OCI-LY1 (cell line): ENCODE results near the gene PAM.

Source experiments
- H2AFZ ChIP-seq: fragments of 200-600 bp; sonication (generic), shearing (Covaris generic); 2 replicates; pipeline ENCODE4 v1.6.0; 2014; ENCODE audit warnings: antibody characterized with exemption, mild to moderate bottlenecking, low read length
- H3F3A ChIP-seq: fragments of 200-600 bp; sonication (generic), shearing (Covaris generic); 2 replicates; pipeline ENCODE4 v1.6.0; 2014; ENCODE audit warnings: mild to moderate bottlenecking, antibody characterized with exemption, low read length, moderate library complexity; ENCODE audit not compliant: insufficient read depth
- H3K27ac ChIP-seq: fragments of 200-600 bp; sonication (generic); 2 replicates; pipeline ENCODE4 v1.5.1; 2014; ENCODE audit warnings: low read length, mixed run types, mild to moderate bottlenecking, low read depth; ENCODE audit not compliant: poor library complexity, severe bottlenecking
- H3K27me3 ChIP-seq: fragments of 200-600 bp; sonication (generic); 2 replicates; pipeline ENCODE4 v1.6.0; 2014; ENCODE audit warnings: antibody characterized with exemption, mild to moderate bottlenecking, low read length, moderate library complexity; ENCODE audit not compliant: insufficient read depth
- H3K36me3 ChIP-seq: fragments of 200-600 bp; sonication (generic); 2 replicates; pipeline ENCODE4 v1.6.1; 2014; ENCODE audit warnings: mild to moderate bottlenecking, antibody characterized with exemption, low read length, moderate library complexity, mixed read lengths; ENCODE audit not compliant: insufficient read depth
- H3K4me1 ChIP-seq: fragments of 200-600 bp; sonication (generic); 2 replicates; pipeline ENCODE4 v1.5.1; 2014; ENCODE audit warnings: mild to moderate bottlenecking, low read length, moderate library complexity; ENCODE audit not compliant: insufficient read depth, severe bottlenecking
- H3K4me2 ChIP-seq: fragments of 200-600 bp; sonication (generic), shearing (Covaris generic); 2 replicates; pipeline ENCODE4 v1.6.1; 2014; ENCODE audit warnings: low read length
- H3K4me3 ChIP-seq: fragments of 200-600 bp; sonication (generic); 2 replicates; pipeline ENCODE4 v1.5.1; 2014; ENCODE audit warnings: low read length, low read depth, mild to moderate bottlenecking, mixed read lengths; ENCODE audit not compliant: poor library complexity, severe bottlenecking
- H3K79me2 ChIP-seq: fragments of 200-600 bp; shearing (Covaris generic); 2 replicates; pipeline ENCODE4 v1.6.1; 2016; ENCODE audit warnings: mixed run types, low read length, mixed read lengths; ENCODE audit not compliant: insufficient read depth
- H3K9ac ChIP-seq: fragments of 200-600 bp; sonication (generic), shearing (Covaris generic); 2 replicates; pipeline ENCODE4 v1.6.1; 2014; ENCODE audit warnings: mild to moderate bottlenecking, low read length, mixed read lengths
- H3K9me2 ChIP-seq: fragments of 200-600 bp; sonication (generic), shearing (Covaris generic); 2 replicates; pipeline ENCODE4 v1.6.1; 2014; ENCODE audit warnings: low read depth, mild to moderate bottlenecking, low read length, mixed read lengths
- H3K9me3 ChIP-seq: fragments of 200-600 bp; shearing (Covaris generic); 2 replicates; pipeline ENCODE4 v1.6.1; 2014; ENCODE audit warnings: low read length, mixed read lengths
- H4K20me1 ChIP-seq: fragments of 200-600 bp; sonication (generic), shearing (Covaris generic); 2 replicates; pipeline ENCODE4 v1.6.0; 2016; ENCODE audit warnings: mild to moderate bottlenecking, low read length; ENCODE audit not compliant: insufficient read depth
- EZH2 ChIP-seq: fragments of 200-600 bp; sonication (generic), shearing (Covaris generic); IDR thresholded peaks from 2 replicates; pipeline ENCODE4 v1.8.0; 2017; ENCODE audit warnings: borderline replicate concordance, mixed run types, mild to moderate bottlenecking, antibody characterized with exemption, low read length, moderate library complexity, mixed read lengths
- TF ChIP-seq, protein P1 (sequence below): fragments of 200-600 bp; sonication (generic), shearing (Covaris generic); IDR thresholded peaks from 2 replicates; pipeline ENCODE4 v1.5.1; 2017; ENCODE audit warnings: mild to moderate bottlenecking, antibody characterized with exemption, low read length, moderate library complexity, mixed read lengths

Gene PAM

DNA sequence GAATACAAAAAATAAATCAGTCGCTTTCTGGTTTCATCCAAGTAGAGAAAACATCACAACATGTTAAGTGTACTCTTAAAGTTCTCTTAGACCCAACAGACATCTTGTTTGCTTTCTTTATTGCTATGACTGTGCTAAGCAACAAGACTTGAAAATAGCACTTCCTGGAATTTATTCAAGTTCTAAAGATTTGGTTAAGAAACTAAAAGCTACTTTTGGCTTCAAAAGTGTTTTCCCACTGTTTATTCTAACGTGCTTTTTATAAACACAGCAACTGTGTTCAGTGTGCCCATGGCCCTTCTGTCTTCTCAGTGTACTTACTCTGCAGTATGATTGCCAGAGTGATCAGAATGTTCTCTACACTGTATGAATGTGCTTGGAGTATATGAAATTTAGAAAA lies 255.1 kb downstream of the PAM start:
- no peaks in the 10 kb centered on the region for H3K36me3 ChIP-seq
- no peaks in the 10 kb centered on the region for H3K4me1 ChIP-seq
- no peaks in the 10 kb centered on the region for H4K20me1 ChIP-seq

DNA sequence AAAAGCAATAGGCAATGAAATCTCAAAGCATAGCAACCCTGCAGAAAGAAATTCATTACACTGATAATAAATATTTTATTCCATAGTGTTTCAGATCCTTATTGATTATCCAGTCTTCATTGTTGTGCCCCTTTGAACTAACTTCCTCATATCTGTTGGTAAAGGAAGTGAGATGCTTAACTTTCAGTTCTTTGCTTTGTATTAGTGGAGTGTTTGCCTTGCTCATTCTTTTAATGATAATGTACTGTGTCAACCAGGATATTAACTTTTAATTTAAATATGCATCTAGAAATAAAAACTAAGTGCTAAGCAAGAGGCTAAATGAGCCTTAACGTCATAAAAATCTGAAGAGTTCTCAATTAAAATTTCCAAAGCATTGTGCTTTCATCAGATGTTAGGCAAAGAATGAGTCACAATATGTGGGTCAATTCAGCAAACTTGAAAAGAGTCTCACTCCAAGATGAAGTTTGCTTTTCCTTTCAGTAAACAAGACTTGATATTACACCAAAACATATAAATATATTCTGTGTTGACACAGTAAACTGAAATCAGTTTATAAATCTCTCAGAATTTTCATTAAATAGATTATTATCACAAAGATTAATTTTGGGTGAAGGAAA lies 258.9 kb downstream of the PAM start:
- no peaks in the 10 kb centered on the region for H3K79me2 ChIP-seq
- no peaks in the 10 kb centered on the region for H3K9me3 ChIP-seq
- H3F3A ChIP-seq = no peaks in the 10 kb centered on the region

More for the DNA sequence above, 255.1 kb downstream of the PAM start:
- no peak for TF ChIP-seq EZH2
- TF ChIP-seq, protein P1, sequence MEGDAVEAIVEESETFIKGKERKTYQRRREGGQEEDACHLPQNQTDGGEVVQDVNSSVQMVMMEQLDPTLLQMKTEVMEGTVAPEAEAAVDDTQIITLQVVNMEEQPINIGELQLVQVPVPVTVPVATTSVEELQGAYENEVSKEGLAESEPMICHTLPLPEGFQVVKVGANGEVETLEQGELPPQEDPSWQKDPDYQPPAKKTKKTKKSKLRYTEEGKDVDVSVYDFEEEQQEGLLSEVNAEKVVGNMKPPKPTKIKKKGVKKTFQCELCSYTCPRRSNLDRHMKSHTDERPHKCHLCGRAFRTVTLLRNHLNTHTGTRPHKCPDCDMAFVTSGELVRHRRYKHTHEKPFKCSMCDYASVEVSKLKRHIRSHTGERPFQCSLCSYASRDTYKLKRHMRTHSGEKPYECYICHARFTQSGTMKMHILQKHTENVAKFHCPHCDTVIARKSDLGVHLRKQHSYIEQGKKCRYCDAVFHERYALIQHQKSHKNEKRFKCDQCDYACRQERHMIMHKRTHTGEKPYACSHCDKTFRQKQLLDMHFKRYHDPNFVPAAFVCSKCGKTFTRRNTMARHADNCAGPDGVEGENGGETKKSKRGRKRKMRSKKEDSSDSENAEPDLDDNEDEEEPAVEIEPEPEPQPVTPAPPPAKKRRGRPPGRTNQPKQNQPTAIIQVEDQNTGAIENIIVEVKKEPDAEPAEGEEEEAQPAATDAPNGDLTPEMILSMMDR = no peak
- H3K27me3 ChIP-seq = no peaks in the 10 kb centered on the region
- no peak overlapping the region for H3K9ac ChIP-seq
- no peak overlapping the region for H3K27ac ChIP-seq
- no peak overlapping the region for H3K4me2 ChIP-seq
- H2AFZ ChIP-seq = no peak overlapping the region
- no peaks in the 10 kb centered on the region for H3K79me2 ChIP-seq
- H3F3A ChIP-seq = no peaks in the 10 kb centered on the region
- no peaks in the 10 kb centered on the region for H3K9me3 ChIP-seq
- H3K9me2 ChIP-seq = no peaks in the 10 kb centered on the region
- no peak overlapping the region for H3K4me3 ChIP-seq

DNA sequence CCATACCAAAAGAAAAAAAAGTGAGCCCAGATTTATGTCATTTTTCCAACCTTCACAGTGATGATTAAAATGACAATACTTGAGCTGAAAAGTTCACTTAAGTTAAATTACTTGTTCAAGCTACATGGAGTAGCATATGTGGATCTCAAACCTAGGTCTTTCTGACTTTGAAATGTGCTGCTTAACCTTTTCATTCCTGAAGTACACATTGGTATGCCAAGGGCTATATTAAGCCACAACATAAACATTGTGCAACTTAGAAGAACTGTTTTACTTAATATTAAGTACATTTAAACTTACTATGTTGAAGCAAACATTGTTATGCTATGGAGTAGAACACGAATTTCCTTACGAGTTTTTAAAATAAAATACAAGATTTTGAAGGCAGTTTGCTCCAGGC lies 259.9 kb downstream of the PAM start:
- H3K36me3 ChIP-seq = no peaks in the 10 kb centered on the region
- H2AFZ ChIP-seq = no peak overlapping the region
- H3K79me2 ChIP-seq = no peaks in the 10 kb centered on the region
- no peak overlapping the region for H3K4me3 ChIP-seq
- H3K9me3 ChIP-seq = no peaks in the 10 kb centered on the region
- H3K4me1 ChIP-seq = no peaks in the 10 kb centered on the region
- no peak overlapping the region for H3K27ac ChIP-seq
- H3K9me2 ChIP-seq = no peaks in the 10 kb centered on the region
- no peaks in the 10 kb centered on the region for H3K27me3 ChIP-seq
- H3K9ac ChIP-seq = no peak overlapping the region
- TF ChIP-seq EZH2 = no peak
- TF ChIP-seq, protein P1 = no peak
- no peaks in the 10 kb centered on the region for H3F3A ChIP-seq
- no peak overlapping the region for H3K4me2 ChIP-seq
- H4K20me1 ChIP-seq = no peaks in the 10 kb centered on the region

More for the DNA sequence above, 258.9 kb downstream of the PAM start:
- Histone ChIP-seq H4K20me1 (no peaks in the 10 kb centered on the region), H3K36me3 (no peaks in the 10 kb centered on the region), H2AFZ (no peak overlapping the region), H3K4me3 (no peak overlapping the region), H3K4me1 (no peaks in the 10 kb centered on the region), H3K27ac (no peak overlapping the region), H3K9ac (no peak overlapping the region), H3K9me2 (no peaks in the 10 kb centered on the region), H3K4me2 (no peak overlapping the region), H3K27me3 (no peaks in the 10 kb centered on the region)
- TF ChIP-seq, protein P1 = no peak
- no peak for TF ChIP-seq EZH2
